Endodermal cell (in vitro differentiated cells): Measurements from ENCODE around the gene GNAT3. TPM values are rescaled to one million over a fixed set of nuclear protein-coding genes. Genes with fewer than 3 reads are reported as not detected.

Experiments used
- DNase-seq: peaks from one replicate; pipeline ENCODE4 v3.0.0-alpha.2; 2017
- H3K27ac ChIP-seq: 2 replicates; pipeline ENCODE4 v1.5.1; 2013; ENCODE audit warnings: mild to moderate bottlenecking, low read depth, low read length, moderate library complexity
- H3K27me3 ChIP-seq: 2 replicates; pipeline ENCODE4 v1.6.1; 2013; ENCODE audit warnings: mild to moderate bottlenecking, low read length, moderate library complexity; ENCODE audit not compliant: insufficient read depth, control insufficient read depth, poor library complexity, severe bottlenecking
- H3K36me3 ChIP-seq: 2 replicates; pipeline ENCODE4 v1.7.0; 2013; ENCODE audit warnings: mild to moderate bottlenecking, low read length, moderate library complexity; ENCODE audit not compliant: control insufficient read depth, insufficient read depth
- H3K4me1 ChIP-seq: one replicate; pipeline ENCODE4 v1.7.0; 2013; ENCODE audit warnings: low read length; ENCODE audit not compliant: control insufficient read depth, insufficient read depth
- H3K4me3 ChIP-seq: 2 replicates; pipeline ENCODE4 v1.5.1; 2013; ENCODE audit warnings: mild to moderate bottlenecking, low read length, moderate library complexity
- H3K9ac ChIP-seq: 2 replicates; pipeline ENCODE4 v1.6.1; 2013; ENCODE audit warnings: mild to moderate bottlenecking, low read length, moderate library complexity; ENCODE audit not compliant: poor library complexity, severe bottlenecking; ENCODE audit errors: extremely low read depth
- H3K9me3 ChIP-seq: 2 replicates; pipeline ENCODE4 v1.6.1; 2013; ENCODE audit warnings: mild to moderate bottlenecking, low read length, moderate library complexity; ENCODE audit not compliant: control insufficient read depth
- H3K27ac Mint-ChIP-seq: 2 replicates; pipeline ENCODE4 v1.8.0; 2020; ENCODE audit warnings: mixed read lengths
- H3K27me3 Mint-ChIP-seq: 2 replicates; pipeline ENCODE4 v1.8.0; 2021; ENCODE audit warnings: mild to moderate bottlenecking, mixed read lengths; ENCODE audit not compliant: insufficient read depth
- H3K36me3 Mint-ChIP-seq: 2 replicates; pipeline ENCODE4 v1.8.0; 2020; ENCODE audit warnings: low read depth, mixed read lengths
- H3K4me1 Mint-ChIP-seq: 2 replicates; pipeline ENCODE4 v1.8.0; 2020; ENCODE audit warnings: mixed read lengths
- H3K4me3 Mint-ChIP-seq: 2 replicates; pipeline ENCODE4 v1.8.0; 2020; ENCODE audit warnings: mild to moderate bottlenecking, moderate library complexity, mixed read lengths
- H3K9me3 Mint-ChIP-seq: 2 replicates; pipeline ENCODE4 v1.8.0; 2020; ENCODE audit warnings: mild to moderate bottlenecking, mixed read lengths
- WGBS, 2 experiments: methylation state at CpG; one replicate each; pipeline versions ENCODE4 v1.1.5 to v1.1.7; 2013; ENCODE audit warnings: missing lambda C conversion rate in 2 of 2, mixed read lengths in 1 of 2; ENCODE audit not compliant: insufficient coverage in 1 of 2, insufficient read length in 1 of 2; 5-methylcytosine and 5-hydroxymethylcytosine counted together
- total RNA-seq, 2 donors: library from RNA; stranded (reverse); fragmentation: NEBNext Ultra II Directional in 1 of 2; extraction: Animal tissue kit (Norgen Biotek cat#: 25700) in 1 of 2; gene quantifications; 2 replicates in 1 of 2; 3 replicates in 1 of 2; pipeline ENCODE4 v1.2.1, GENCODE V29; 2021
- TF ChIP-seq, protein P1 (sequence below): fragments of 200-600 bp; sonication (generic); conservative IDR thresholded peaks from 2 replicates; pipeline ENCODE4 v1.5.0; 2021; ENCODE audit warnings: antibody characterized with exemption, mild to moderate bottlenecking

The GNAT3 gene
- total RNA-seq, 2 donors from 2014 or later = not detected

DNA sequence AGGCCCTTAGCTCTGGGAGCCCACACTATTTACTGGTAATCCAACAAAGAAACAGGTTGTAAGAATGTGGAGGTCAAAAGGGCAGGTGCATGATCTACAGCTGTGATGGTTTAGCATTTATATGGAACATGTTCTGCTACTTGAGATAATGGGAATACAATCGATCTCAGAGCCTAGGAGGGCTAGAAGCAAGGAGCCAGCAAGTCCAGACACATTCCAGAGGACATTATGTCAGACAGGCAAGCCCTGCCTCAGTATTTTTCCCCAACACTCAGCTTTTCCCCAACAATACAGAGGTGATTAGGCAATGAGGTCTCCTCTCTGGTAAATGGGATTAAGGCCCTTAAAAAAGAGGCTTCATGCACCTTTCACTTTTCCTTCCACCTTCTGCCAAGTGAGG is 21.4 kb upstream of the GNAT3 start:
- Histone ChIP-seq H3K9me3 (no peaks in the 10 kb centered on the region), H3K27me3 (no peaks in the 10 kb centered on the region), H3K27ac (no peak overlapping the region), H3K4me3 (no peak overlapping the region), H3K4me1 (no peaks in the 10 kb centered on the region), H3K9ac (no peak overlapping the region), H3K36me3 (no peaks in the 10 kb centered on the region)
- TF ChIP-seq, protein P1, sequence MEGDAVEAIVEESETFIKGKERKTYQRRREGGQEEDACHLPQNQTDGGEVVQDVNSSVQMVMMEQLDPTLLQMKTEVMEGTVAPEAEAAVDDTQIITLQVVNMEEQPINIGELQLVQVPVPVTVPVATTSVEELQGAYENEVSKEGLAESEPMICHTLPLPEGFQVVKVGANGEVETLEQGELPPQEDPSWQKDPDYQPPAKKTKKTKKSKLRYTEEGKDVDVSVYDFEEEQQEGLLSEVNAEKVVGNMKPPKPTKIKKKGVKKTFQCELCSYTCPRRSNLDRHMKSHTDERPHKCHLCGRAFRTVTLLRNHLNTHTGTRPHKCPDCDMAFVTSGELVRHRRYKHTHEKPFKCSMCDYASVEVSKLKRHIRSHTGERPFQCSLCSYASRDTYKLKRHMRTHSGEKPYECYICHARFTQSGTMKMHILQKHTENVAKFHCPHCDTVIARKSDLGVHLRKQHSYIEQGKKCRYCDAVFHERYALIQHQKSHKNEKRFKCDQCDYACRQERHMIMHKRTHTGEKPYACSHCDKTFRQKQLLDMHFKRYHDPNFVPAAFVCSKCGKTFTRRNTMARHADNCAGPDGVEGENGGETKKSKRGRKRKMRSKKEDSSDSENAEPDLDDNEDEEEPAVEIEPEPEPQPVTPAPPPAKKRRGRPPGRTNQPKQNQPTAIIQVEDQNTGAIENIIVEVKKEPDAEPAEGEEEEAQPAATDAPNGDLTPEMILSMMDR = no peak
- no peaks in the 10 kb centered on the region for H3K4me1 Mint-ChIP-seq
- no peak overlapping the region for H3K27ac Mint-ChIP-seq
- no peak for DNase-seq
- H3K36me3 Mint-ChIP-seq = no peaks in the 10 kb centered on the region
- H3K9me3 Mint-ChIP-seq = peaks cover 4% of the 10 kb centered on the region
- 88% methylated on average over 1 of the region's 1 CpG; no CpG with 5 or more reads in 1 of the 2 experiments for WGBS, 2 experiments
- H3K27me3 Mint-ChIP-seq = no peaks in the 10 kb centered on the region
- no peak overlapping the region for H3K4me3 Mint-ChIP-seq

DNA sequence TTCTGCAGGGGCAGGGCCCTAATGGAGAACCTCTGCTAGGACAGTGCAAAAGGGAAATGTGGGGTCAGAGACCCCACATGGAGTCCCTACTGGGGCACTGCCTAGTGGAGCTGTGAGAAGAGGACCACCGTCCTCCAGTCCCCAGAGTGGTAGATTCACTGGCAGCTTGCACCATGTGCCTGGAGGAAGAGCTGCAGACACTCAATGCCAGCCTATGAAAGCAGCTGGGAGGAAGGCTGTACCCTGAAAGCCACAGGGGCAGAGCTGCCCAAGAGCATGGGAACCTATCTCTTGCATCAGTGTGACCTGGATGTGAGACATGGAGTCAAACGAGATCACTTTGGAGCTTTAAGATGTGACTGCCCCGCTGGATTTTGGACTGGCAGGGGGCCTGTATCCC is 20.3 kb upstream of the GNAT3 start:
- DNase-seq = no peak
- Mint-ChIP-seq H3K27ac (no peak overlapping the region), H3K9me3 (peaks cover 4% of the 10 kb centered on the region), H3K4me3 (no peak overlapping the region), H3K36me3 (no peaks in the 10 kb centered on the region), H3K27me3 (no peaks in the 10 kb centered on the region), H3K4me1 (no peaks in the 10 kb centered on the region)
- no peak overlapping the region for H3K27ac ChIP-seq
- WGBS, 2 experiments = 91 to 100% methylated on average over 2 to 3 of the region's 3 CpGs
- no peaks in the 10 kb centered on the region for H3K36me3 ChIP-seq
- TF ChIP-seq, protein P1 = no peak
- H3K4me3 ChIP-seq = no peak overlapping the region
- H3K9me3 ChIP-seq = no peaks in the 10 kb centered on the region
- H3K4me1 ChIP-seq = no peaks in the 10 kb centered on the region
- H3K9ac ChIP-seq = no peak overlapping the region
- H3K27me3 ChIP-seq = no peaks in the 10 kb centered on the region

DNA sequence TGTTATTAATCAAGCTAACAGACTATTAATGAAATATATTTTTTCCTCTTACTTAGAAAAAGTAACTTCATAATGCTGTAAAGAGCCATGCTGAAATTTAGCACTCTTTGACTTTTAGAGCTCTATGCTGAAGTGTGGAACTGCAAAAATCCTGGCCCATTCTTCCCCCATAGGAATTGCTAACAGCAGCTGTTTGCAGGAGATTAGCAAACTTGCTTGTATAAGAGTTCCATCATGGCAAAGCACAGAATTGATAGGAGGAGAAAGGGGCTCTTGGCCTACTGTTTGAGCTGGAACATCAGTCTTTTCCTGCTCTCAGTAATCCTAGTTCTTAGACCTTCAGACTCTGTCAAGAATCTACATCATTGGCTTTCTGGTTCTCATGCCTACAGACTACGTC is 18.3 kb upstream of the GNAT3 start:
- TF ChIP-seq, protein P1 = no peak
- H3K4me3 ChIP-seq = no peak overlapping the region
- no peaks in the 10 kb centered on the region for H3K36me3 ChIP-seq
- WGBS, 2 experiments = 90% methylated on average over 1 of the region's 1 CpG; no CpG with 5 or more reads in 1 of the 2 experiments
- no peak overlapping the region for H3K27ac ChIP-seq
- no peaks in the 10 kb centered on the region for H3K4me1 ChIP-seq
- no peak overlapping the region for H3K27ac Mint-ChIP-seq
- no peak overlapping the region for H3K4me3 Mint-ChIP-seq
- no peaks in the 10 kb centered on the region for H3K4me1 Mint-ChIP-seq
- no peak overlapping the region for H3K9ac ChIP-seq
- H3K36me3 Mint-ChIP-seq = no peaks in the 10 kb centered on the region
- DNase-seq = no peak
- H3K27me3 Mint-ChIP-seq = no peaks in the 10 kb centered on the region
- H3K27me3 ChIP-seq = no peaks in the 10 kb centered on the region
- H3K9me3 ChIP-seq = no peaks in the 10 kb centered on the region
- peaks cover 4% of the 10 kb centered on the region for H3K9me3 Mint-ChIP-seq
